Colon (tissue), 2 donors: ENCODE data around the gene EPHB4.
"Not testable (repeated sequence)": the region's sequence is repeated elsewhere in the genome, so short reads cannot be mapped to it uniquely, and the experiment has no call there.

Experiments
- FAIRE-seq: peaks from 2 replicates; lab custom pipeline; 2012; peaks lifted over from hg19 to GRCh38; lab: Jason Lieb, UNC
- donor health status: control.
- donor health status: control.

EPHB4 gene

DNA sequence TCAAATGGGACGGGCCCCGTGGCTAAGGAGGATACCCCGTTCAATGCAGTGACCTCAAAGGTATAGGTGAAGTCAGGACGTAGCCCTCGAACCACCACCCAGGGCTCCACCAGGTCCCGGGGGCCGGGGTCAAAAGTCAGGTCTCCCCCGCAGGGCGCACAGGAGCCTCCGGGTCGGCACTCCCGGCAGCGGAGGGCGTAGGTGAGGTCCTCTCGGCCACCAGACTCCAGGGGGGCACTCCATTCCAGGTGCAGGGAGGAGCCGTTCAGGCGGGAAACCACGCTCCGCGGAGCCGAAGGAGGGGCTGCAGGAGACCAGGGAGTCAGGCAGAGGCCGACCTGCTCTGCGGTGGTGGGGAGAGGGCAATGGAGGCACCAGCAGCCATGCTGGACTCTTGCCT is 7.7 kb downstream of the EPHB4 start:
- FAIRE-seq = no peak

DNA sequence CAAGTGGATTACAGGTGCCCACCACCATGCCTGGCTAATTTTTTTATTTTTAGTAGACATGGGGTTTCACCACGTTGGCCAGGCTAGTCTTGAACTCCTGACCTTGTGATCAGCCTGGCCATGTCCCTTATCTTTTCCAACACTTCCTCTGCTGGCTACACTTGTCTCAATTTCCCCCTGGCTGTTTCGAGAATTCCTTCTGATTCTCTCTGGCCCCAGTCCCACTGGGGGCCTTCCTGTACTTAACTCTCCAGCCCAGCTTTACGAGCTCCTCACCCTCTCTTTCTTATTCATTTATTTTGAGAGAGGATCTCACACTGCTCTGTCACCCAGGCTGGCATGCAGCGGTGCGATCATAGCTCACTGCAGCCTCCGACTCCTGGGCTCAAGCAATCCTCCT is 8.5 kb downstream of the EPHB4 start:
- FAIRE-seq = no peak

DNA sequence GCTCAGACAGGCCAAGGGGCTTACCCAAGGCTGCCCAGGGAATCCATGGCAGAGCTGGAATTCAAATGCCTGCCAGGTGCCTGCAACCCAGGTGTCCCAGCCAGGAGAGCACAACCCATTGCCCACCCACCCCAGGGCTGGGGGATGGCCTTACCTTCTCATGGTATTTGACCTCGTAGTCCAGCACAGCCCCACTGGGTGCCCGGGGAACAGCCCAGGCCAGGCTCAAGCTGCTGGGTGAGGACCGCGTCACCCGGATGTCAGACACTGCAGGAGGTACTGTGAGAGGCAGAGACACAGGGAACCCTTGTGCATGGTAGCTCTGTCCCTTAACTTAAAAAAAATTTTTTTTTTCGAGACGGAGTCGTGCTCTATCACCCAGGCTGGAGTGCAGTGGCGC is 9.0 kb downstream of the EPHB4 start:
- FAIRE-seq = no peak

DNA sequence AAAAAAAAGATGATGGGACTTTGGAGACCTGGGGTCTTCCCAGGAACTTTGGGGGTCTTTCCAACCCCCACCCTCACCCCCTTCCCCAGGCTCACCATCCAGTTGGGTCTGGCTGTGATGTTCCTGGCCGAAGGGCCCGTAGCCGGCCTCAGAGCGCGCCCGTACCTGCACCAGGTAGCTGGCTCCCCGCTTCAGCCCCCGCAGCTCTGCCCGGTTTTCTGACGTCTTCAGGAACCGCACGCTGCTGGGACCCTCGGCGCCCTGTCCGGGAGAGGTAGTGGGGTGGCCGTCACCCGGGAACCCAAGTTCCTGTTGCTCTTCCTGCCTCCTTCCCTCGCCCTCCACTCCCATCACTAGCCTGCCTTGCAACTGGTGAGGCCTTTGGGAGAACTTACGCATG is 10.2 kb downstream of the EPHB4 start:
- FAIRE-seq = no peak

DNA sequence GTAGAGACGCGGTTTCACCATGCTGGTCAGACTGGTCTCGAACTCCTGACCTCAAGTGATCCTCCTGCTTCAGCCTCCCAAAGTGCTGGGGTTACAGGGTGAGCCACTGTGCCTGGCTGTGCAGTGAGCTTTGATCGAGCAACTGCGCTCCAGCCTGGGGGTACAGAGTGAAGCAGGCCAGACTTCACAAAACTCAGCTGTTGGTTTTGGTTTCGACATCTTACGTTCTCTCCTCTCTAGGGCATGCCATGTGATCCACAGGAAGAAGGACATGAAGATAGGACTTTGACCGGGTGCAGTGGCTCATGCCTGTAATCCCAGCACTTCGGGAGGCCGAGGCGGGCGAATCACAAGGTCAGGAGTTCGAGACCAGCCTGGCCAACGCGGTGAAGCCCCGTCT is 10.8 kb downstream of the EPHB4 start:
- not testable (repeated sequence) for FAIRE-seq

DNA sequence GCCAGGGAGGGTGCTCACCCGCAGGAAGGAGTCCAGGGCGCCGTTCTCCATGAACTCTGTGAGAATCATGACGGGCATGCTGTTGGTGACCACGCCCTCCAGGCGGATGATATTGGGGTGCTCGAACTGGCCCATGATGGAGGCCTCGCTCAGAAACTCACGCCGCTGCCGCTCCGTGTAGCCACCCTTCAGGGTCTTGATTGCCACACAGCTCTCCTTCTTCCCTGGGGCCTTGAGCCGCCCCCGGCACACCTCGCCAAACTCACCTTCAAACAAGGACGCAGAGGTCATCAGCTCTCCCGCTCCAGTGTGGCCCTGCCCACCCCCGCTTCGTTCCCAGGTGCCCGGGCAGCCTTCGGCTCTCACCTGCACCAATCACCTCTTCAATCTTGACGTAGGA is 14.6 kb downstream of the EPHB4 start:
- FAIRE-seq = no peak

DNA sequence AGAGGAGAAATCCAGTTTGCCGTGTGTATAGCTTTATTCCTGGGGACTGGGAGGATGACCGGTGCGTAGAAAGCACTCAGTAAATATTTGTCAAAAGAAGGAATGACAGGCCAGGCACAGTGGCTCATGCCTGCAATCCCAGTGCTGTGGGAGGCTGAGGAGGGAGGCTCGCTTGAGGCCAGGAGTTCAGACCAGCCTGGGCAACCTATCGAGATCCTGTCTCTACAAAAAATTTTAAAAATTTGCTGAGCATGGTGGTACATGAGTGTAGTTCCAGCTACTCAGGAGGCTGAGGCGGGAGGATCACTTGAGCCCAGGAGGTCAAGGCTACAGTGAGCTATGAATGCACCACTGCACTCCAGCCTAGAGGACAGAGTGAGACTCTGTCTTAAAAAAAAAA is 15.8 kb downstream of the EPHB4 start:
- no peak for FAIRE-seq

DNA sequence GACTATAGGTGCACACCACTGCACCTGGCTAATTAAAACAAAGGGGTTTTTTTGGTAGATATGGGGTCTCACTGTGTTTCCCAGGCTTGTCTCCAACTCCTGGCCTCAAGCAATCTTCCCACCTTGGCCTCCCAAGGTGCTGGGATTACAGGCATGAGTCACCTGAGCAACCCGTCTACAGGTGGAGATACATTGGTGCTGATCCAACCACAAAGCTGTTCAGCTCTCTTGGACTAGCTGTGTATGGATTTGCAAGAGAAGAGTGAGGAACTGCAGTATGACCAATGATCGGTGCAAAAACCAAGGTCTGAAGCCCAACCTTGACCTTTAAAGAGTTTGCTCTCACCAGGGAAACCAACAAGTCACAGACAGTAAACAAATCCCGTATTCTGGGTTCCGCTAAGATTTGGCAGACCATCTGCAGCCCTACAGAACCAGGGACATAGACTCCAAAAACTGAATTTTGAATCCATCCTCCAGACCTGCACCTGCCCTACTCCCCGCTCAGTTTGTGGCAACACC is 18.9 kb downstream of the EPHB4 start:
- FAIRE-seq = no peak

DNA sequence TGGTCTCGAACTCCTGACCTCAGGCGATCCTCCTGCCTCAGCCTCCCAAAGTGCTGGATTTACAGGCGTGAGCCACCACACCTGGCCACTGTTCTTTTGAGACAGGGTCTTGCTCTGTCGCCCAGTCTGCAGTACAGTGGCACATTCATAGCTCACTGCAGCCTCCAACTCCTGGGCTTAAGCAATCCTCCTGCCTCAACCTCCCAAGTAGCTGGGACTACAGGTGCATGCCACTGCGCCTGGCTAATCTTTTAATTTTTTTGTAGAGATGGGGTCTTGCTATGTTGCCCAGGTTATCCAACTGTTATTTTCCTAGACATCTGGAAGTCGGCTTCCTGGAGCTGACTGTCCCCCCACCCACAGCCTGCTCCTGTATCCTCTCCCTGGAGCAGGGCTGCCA is 20.4 kb downstream of the EPHB4 start:
- FAIRE-seq = not testable (repeated sequence)

DNA sequence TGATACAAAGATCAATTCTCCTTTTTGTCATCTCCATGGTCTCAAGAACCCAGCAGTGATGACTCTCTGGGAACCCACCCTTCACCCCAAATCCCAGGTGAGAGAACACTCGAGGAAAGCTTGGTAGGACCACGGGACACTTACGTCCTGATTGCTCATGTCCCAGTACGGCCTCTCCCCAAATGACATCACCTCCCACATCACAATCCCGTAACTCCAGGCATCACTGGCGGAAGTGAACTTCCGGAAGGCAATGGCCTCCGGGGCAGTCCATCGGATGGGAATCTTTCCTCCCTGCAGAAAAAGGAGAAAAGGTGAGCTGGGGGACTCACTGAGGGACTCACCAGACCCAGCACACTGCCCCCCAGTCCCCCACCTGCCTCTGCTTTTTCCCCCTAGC is 21.0 kb downstream of the EPHB4 start:
- FAIRE-seq = no peak

DNA sequence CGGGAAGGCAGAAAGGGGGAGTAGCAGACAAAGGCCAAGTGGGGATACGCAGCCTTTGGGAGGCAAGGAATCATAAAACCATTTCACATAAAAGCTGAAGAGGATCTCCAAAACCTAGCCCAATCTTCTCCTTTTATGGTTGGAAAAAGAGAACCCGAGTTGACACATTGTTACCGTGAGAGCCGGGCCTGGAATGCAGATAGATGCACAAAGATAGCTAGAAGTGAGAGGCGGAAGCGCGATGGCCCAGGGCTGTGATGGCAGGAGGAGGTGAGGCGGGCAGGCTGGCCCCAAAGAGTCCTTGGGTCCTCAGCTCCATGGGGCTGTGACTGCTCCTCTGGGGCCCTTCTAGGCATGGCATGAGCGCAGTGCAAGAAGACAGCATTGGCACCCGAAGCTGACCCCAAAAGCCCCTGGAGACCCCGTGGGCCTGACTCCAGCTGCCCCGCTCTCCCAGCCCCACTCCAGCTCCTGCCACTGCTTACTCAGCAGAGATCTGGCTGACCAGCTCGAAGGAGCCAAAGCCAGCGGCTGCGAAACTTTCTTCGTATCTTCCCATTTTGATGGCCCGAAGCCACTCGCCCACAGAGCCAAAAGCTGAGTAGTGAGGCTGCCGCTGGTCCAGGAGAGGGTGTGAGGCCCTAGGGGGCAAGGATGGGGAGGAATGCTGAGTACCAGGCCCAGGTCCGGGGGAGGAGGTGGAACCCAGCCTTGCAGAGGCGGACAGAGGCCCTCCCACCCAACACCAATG is 22.5 kb downstream of the EPHB4 start:
- FAIRE-seq = no peak

DNA sequence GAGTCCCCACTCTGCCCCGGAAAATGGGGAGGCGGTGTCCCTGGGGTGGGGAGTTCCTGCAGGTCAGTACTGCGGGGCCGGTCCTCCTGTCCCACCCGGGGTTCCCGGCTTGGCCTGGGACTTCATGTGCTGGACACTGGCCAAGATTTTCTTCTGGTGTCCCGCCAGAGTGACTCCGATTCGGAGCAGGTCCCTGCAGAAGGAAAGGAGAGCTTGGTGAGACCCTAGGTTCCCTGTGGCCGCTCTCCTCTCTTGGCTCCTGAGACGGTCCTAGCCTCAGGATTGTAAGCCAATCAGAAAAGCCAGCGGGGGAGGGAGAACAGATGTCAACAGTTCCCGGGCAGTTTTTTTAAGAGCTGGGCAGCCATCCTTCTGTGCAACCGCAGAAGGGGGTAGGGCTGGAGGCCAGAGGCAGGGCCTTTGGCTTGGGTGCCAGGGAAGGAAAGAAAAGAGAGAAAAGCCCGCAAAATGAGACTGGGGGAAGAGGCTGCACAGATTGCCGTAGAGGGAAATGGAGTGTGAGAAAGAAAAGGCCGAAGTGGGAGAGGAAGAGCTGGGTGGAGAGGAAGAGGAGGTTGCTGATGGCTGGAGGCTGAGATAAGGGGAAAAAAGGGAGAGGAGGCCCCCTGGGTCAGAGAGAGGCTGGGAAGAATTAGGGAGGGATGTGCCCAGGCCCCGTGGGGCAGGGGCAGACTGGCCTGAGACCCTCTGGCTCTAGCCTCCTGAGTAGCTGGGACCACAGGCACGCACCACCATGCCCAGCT is 23.7 kb downstream of the EPHB4 start:
- no peak for FAIRE-seq

DNA sequence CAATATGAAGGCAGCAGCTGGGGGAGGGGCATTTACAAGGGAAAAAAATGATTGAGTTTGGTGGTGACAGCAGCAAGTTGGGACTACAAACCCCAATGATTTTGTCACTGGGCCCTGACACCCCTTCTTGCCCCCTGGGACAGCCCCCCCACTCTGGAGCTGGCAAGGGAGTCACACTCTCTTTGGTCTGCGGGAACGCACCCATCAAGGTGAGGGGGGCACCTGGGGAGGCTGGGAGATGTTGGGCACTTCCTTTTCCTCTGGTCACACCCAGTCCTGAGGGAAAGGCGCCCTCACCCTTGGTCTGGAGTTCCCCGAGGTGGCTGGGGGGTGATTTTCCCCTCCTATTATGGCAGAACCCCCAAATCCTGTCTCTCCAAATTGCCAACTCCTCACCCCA is 24.4 kb downstream of the EPHB4 start:
- FAIRE-seq = no peak

DNA sequence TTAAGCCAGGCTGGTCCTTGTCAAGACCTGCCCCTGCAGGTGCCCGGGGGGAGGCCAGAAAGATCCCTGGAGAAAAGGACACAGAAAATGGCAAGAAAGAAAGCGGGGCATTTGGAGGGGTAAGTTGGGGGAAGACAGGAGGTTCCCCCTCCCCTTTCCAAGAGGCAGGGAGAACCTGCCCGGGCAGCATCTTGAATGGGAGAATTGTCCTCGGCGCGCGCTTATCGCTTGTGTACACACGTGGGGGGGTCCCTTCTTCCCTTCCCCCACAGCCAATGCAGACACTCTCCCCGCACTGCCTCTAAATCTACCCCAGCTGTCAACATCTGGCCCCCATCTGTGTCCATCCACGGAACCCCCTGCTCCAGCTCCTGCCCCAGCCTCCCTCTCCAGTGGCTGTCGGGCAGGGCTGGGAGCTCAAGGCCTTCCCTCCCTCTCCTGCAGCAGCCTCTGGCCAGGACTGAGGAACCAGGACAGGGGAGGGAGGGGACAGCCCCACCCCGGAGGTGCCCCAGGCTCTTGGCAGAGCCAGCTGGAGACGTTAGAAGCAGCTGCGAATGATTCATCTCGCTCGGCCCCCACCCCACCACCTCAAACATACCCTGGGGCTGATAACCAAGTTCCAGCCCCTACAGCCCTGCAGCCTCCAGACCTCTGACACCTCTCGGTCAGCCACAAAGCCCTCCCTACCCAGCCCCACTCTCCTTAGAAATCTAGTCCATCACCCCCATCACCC is 25.3 kb downstream of the EPHB4 start:
- no peak for FAIRE-seq

DNA sequence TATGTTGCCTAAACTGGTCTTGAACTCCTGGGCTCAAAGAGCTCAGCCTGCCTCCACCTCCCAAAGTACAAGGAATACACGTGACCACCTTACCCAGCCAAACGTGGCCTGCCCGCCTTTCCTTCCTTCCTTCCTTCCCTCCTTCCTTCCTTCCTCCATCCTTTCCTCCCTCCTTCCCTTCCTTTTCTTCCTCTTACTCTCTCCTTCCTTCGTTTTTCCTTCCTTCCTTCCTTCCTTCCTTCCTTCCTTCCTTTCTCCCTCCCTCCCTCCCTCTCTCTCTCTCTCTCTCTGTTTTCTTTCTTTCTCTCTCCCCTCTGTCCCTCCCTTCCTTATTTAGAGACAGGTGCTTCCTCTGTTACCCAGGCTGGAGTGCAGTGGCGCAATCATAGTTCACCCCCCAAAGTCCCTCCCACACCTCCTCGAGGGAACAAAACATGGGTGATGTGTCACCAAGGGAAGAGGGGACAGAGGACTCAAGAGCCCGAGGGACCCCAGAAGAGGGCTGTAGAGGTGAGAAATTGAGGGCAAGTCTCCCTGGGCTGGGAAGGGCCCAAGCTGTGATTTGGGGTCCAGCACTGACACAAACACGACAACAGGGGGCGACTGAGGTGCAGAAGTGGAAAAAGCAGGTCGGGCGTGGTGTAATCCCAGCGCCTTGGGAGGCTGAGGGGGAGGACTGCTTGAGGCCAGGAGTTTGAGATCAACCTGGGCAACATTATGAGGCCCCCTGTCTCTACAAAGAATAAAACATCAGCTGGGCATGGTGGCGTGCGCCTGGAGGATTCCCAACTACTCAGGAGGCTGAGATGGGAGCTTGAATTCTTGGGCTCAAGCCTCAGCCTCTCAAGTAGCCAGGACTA is 28.1 kb downstream of the EPHB4 start:
- FAIRE-seq = no peak

DNA sequence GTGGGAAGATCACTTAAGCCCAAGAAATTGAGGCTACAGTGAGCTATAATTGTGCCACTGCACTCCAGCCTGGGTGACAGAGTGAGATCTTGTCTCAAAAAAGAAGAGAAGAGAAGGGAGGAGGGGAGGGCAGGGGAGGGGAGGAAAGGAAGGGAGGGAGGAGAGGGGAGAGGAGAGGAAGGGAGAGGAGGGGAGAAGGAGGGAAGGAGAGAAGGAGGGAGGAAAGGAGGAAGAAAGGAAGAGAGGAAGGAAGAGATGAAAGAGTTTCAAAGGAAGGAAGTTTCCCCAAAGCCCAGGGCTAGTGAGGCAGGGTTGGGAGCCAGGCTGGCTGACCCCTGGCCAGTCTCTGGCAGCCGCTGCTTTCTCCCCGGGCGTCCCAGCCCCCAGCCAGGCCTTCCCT is 32.6 kb downstream of the EPHB4 start:
- FAIRE-seq = no peak

DNA sequence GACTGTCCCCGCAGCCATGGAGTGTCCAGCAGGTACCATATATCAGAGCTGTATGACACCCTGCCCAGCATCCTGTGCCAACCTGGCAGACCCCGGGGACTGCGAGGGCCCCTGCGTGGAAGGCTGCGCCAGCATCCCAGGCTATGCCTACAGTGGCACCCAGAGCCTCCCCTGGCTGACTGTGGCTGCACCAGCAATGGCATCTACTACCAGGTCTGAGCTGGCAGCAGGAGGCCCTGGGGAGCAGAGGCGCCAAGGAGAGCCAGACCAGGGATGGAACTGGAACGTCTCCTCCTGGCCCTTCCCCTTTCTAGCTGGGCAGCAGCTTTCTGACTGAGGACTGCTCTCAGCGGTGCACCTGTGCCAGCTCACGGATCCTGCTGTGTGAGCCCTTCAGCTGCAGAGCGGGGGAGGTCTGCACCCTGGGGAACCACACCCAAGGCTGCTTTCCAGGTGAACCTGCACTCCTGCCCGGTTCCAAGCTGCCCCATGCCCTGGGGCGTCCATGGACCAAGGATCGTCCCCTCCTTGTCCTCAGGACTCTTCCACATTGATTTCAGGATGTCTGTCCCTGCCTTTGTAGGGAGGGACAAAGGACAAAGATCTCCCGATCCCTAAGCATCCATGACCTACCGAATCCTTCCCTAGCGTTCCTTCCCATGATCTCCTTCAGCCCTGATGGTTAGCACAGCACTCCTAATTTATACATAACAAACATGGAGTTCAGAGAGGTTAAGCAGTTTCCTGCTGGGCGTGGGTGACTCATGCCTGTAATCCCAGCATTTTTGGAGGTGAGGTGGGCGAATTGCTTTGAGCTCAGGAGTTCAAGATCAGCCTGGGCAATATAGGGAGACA is 33.3 kb downstream of the EPHB4 start:
- FAIRE-seq = no peak

DNA sequence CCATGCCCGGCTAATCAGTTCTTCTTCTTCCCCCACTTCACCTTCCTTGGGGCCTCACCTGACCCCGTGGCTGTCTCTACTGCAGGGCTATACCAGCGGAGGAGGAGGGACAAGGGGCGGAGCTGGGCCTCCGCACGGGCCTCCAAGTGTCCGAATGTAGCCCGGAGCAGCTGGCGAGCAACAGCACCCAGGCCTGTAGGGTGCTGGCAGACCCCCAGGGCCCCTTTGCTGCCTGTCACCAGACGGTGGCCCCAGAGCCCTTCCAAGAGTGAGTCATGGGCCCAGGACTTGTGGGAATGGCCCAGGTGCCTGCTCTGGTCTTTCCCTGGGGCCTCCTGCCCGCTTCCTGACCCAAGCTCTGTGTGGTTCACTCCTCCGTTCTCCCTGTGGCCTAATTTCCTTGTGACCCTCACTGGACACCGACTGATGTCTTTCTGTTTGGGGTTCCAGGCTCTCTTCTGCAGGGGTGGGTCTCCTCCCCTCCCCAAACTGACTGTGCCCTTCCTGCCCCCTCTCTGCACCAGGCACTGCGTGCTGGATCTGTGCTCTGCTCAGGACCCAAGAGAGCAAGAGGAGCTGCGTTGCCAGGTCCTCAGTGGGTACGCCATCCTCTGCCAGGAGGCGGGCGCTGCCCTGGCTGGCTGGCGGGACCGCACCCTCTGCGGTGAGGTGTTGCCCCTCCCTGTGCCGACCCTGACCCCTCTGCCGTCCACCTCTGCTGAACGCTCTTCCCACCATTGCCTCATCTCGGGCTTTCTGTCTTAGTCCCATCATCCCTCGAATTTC is 35.2 kb downstream of the EPHB4 start:
- no peak for FAIRE-seq

DNA sequence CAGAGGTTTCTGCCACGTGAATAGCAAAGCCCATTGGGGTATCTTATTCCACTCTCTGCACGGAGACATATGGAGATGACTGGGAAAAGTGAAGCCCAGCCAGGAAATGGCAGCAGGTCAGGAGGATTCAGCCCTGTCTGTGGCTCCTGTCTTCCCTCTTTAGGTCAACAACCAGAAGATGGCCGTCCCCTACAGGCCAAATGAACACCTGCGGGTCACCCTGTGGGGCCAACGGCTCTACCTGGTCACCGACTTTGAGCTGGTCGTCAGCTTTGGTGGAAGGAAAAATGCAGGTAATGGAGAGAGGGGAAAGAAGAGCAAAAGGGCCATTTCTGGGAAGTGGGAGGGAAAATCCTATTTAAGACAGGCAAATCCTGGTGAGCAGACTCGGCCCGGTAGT is 38.3 kb downstream of the EPHB4 start:
- FAIRE-seq = no peak

DNA sequence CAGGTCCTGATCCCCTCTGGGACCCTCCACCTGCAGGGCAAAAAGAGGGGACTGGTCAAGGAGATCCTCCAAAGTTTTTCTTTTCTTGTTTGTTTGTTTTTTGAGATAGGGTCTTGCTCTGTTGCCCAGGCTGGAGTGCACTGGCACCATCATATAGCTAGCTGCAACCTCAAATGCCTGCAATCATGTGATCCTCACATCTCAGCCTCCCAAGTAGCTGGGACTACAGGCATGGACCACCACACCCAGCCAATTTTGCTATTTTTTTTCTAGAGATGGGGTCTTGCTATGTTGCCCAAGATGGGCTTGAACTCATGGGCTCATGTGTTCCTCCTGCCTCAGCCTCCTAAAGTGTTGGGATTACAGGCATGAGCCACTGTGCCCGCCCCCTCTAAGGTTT is 41.0 kb downstream of the EPHB4 start:
- FAIRE-seq = no peak
